Measurements from ENCODE around the gene SLC66A2. TPM values are rescaled to one million over a fixed set of nuclear protein-coding genes. Genes with fewer than 3 reads are reported as not detected.
A peak's percentile ranks its signal among the peaks of the same experiment; 100 is the strongest.

The SLC66A2 gene
- total and polyA plus RNA-seq, 2 donors (not counting 1 experiment from before 2014, with no cell fraction given), result 44.4 to 45.1 TPM

DNA sequence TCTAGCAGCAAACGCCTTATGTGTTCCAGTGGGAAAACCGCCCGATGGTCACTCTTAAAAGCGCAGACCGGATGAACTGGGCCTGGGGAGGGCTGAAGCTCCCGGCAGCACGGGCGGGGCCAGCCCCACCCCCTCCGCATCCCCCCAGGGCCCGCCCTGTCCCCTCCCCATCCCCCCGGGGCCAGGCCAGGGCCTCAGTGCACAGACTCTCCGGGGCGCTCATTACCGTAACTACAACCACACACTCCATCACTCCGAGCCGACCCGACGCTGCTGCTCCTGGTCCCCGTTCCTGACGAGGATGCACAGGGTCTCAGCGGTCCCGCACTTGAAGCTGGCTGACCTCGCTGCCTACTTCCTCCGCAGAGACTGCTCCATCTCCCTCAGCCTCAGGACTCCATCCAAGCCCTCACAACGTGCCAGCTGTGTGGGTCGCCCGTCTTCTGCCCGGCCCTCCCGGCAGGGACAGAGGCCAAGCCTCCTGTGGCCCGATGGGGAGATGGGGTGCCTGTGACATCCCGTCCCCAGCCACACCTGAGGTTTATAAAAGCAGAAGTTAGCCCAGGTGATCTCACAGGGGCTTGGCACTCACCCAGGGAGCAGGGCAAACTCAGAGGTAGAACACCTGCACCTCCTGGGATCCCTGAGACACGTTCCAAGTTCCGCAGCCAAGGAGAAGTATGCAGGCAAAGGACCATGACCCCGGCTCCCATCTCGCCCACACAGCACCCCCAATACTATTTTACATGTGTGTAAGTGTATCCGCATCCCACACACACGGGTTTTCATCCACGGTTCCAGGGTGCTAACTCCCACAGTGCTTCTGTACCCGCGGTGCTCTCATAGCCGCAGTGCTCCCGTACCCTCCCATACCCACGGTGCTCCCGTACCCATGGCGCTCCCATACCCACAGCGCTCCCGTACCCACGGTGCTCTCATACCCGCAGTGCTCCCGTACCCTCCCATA lies 36.0 kb downstream of the SLC66A2 start:
- ATAC-seq (ENCODE audit: low read depth) (no peak), DNase-seq (peak; percentile 17)
- WGBS (ENCODE audit: insufficient coverage), result 94% methylated on average over 41 of the region's 50 CpGs
- TF ChIP-seq EZH2 (IDR thresholded peaks at IDR 0.05; ENCODE audit: borderline replicate concordance, insufficient read depth, low read depth, low read length, poor library complexity, severe bottlenecking), result no peak
- TF ChIP-seq, protein P1, sequence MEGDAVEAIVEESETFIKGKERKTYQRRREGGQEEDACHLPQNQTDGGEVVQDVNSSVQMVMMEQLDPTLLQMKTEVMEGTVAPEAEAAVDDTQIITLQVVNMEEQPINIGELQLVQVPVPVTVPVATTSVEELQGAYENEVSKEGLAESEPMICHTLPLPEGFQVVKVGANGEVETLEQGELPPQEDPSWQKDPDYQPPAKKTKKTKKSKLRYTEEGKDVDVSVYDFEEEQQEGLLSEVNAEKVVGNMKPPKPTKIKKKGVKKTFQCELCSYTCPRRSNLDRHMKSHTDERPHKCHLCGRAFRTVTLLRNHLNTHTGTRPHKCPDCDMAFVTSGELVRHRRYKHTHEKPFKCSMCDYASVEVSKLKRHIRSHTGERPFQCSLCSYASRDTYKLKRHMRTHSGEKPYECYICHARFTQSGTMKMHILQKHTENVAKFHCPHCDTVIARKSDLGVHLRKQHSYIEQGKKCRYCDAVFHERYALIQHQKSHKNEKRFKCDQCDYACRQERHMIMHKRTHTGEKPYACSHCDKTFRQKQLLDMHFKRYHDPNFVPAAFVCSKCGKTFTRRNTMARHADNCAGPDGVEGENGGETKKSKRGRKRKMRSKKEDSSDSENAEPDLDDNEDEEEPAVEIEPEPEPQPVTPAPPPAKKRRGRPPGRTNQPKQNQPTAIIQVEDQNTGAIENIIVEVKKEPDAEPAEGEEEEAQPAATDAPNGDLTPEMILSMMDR (IDR thresholded peaks at IDR 0.05), result no peak
- Mint-ChIP-seq H3K27ac (no peak overlapping the region), H3K4me3 (no peak overlapping the region), H3K4me1 (peaks cover 36% of the 10 kb centered on the region), H3K9me3 (ENCODE audit: insufficient read depth) (no peaks in the 10 kb centered on the region), H3K27me3 (no peaks in the 10 kb centered on the region)
- Histone ChIP-seq H3K79me2 (ENCODE audit: control insufficient read depth, insufficient read depth, low read length) (peaks cover 71% of the 10 kb centered on the region), H2AFZ (ENCODE audit: insufficient read depth, low read depth, low read length, poor library complexity, severe bottlenecking) (no peak overlapping the region), H3K36me3 (replicated peaks in 1 of 2; ENCODE audit: control extremely low read depth in 1 of 2, control insufficient read depth in 1 of 2, extremely low read depth in 1 of 2, insufficient read depth in 2 of 2, low read length in 1 of 2) (peaks cover 2 to 31% of the 10 kb centered on the region in 2 experiments), H3K4me2 (replicated peaks; ENCODE audit: low read depth, low read length, poor library complexity, severe bottlenecking) (no peak overlapping the region), H3K27me3 (replicated peaks in 1 of 4; ENCODE audit: control extremely low read depth in 1 of 4, control insufficient read depth in 3 of 4, insufficient read depth in 4 of 4, low read length in 3 of 4) (no peaks in the 10 kb centered on the region), H3K9ac (ENCODE audit: low read length) (no peak overlapping the region), H4K20me1 (ENCODE audit: control insufficient read depth, insufficient read depth, low read length, poor library complexity, severe bottlenecking) (peaks cover 81% of the 10 kb centered on the region), H3K4me1 (ENCODE audit: control insufficient read depth in 2 of 2, insufficient read depth in 2 of 2, low read length in 2 of 2) (peaks cover 17 to 27% of the 10 kb centered on the region in 2 donors), H3K4me3 (ENCODE audit: control extremely low read depth in 1 of 5, extremely low read depth in 1 of 5, insufficient read depth in 1 of 5, low read depth in 2 of 5, low read length in 4 of 5) (no peak overlapping the region), H3K27ac (ENCODE audit: low read length in 2 of 2) (no peak overlapping the region), H3K9me3 (ENCODE audit: control extremely low read depth in 1 of 3, control insufficient read depth in 2 of 3, insufficient read depth in 1 of 3, low read length in 2 of 3) (peaks cover 0 to 18% (median 0%) of the 10 kb centered on the region in 3 donors)
- POLR2A ChIA-PET, result no interaction called here
- CTCF ChIA-PET, result no interaction called here
- intact Hi-C loops (cut with micrococcal nuclease), result no loop called here

DNA sequence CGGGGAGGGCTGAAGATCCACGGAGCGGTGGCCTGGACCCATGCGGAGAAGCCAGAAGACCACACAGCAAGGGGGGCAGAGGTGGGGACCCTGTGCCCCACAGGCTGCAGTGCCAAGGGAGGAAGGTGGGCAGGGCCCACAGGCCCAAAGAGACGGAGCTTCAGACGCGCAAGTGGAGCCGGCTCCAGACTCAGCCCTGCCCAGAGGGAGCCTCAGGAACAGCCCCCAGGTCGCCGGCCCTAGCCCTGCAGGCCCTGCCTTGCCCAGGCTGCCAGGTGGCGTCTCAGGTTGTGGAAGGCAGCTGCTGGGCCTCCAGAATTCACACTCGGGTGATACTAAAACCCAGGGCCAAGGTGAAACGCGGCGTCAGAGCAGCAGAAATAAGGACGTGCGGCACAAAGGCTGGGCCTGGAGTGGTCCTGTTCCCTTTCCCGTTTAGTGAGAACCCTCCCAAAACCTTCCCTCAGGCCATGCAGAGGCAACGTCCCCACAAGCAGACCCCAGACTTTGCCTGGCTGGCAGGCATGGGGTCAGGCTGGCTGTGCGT lies 36.8 kb downstream of the SLC66A2 start:
- CTCF ChIA-PET, result no interaction called here
- ATAC-seq (ENCODE audit: low read depth), result no peak
- Histone ChIP-seq H4K20me1 (ENCODE audit: control insufficient read depth, insufficient read depth, low read length, poor library complexity, severe bottlenecking) (peaks cover 81% of the 10 kb centered on the region), H3K36me3 (replicated peaks in 1 of 2; ENCODE audit: control extremely low read depth in 1 of 2, control insufficient read depth in 1 of 2, extremely low read depth in 1 of 2, insufficient read depth in 2 of 2, low read length in 1 of 2) (peaks cover 2 to 31% of the 10 kb centered on the region in 2 experiments), H3K4me2 (replicated peaks; ENCODE audit: low read depth, low read length, poor library complexity, severe bottlenecking) (peak overlapping the region; percentile 44), H3K9ac (ENCODE audit: low read length) (no peak overlapping the region), H3K4me3 (ENCODE audit: control extremely low read depth in 1 of 5, extremely low read depth in 1 of 5, insufficient read depth in 1 of 5, low read depth in 2 of 5, low read length in 4 of 5) (no peak overlapping the region), H3K27ac (ENCODE audit: low read length in 2 of 2) (no peak overlapping the region), H3K79me2 (ENCODE audit: control insufficient read depth, insufficient read depth, low read length) (peaks cover 71% of the 10 kb centered on the region), H2AFZ (ENCODE audit: insufficient read depth, low read depth, low read length, poor library complexity, severe bottlenecking) (no peak overlapping the region), H3K9me3 (ENCODE audit: control extremely low read depth in 1 of 3, control insufficient read depth in 2 of 3, insufficient read depth in 1 of 3, low read length in 2 of 3) (peaks cover 0 to 18% (median 0%) of the 10 kb centered on the region in 3 donors), H3K27me3 (replicated peaks in 1 of 4; ENCODE audit: control extremely low read depth in 1 of 4, control insufficient read depth in 3 of 4, insufficient read depth in 4 of 4, low read length in 3 of 4) (no peaks in the 10 kb centered on the region), H3K4me1 (ENCODE audit: control insufficient read depth in 2 of 2, insufficient read depth in 2 of 2, low read length in 2 of 2) (peaks cover 17 to 27% of the 10 kb centered on the region in 2 donors)
- WGBS (ENCODE audit: insufficient coverage), result 96% methylated on average over 19 of the region's 20 CpGs
- Mint-ChIP-seq H3K27me3 (no peaks in the 10 kb centered on the region), H3K4me1 (peaks cover 38% of the 10 kb centered on the region), H3K4me3 (no peak overlapping the region), H3K9me3 (ENCODE audit: insufficient read depth) (no peaks in the 10 kb centered on the region), H3K27ac (peak overlapping the region; percentile 61)
- TF ChIP-seq, protein P1 (IDR thresholded peaks at IDR 0.05), result no peak
- DNase-seq, result no peak
- intact Hi-C loops (cut with micrococcal nuclease), result no loop called here
- POLR2A ChIA-PET, result no interaction called here

Data from B cell (primary cell).